HG02678 (cell line): Measurements from ENCODE around the gene CTCF.
A peak's percentile ranks its signal among the peaks of the same experiment; 100 is the strongest.
"Not testable (repeated sequence)": the region's sequence is repeated elsewhere in the genome, so short reads cannot be mapped to it uniquely, and the experiment has no call there.

Experiments used
- ATAC-seq: cut with Tn5 transposase; IDR thresholded peaks from one replicate; pipeline ENCODE4 v1.9.1; 2021; ENCODE audit warnings: mild to moderate bottlenecking, moderate library complexity; ENCODE audit not compliant: unreplicated experiment

CTCF gene

GRCh38 chr16:67533024-67533560 is 29.2 kb upstream of the CTCF start:
- no peak for ATAC-seq

DNA sequence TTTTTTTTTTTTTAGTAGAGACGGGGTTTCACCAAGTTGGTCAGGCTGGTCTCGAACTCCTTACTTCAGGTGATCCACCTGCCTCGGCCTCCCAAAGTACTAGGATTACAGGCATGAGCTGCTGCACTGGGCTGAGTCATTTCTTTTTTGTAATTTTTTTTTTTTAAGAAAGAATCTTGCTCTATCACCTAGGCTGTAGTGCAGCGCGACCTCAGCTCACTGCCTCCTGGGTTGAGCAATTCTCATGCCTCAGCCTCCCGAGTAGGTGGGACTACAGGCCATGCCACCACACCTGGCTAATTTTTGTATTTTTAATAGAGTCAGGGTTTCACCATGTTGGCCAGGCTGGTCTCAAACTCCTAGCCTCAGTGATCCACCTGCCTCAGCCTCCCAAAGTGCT is 28.3 kb upstream of the CTCF start:
- not testable (repeated sequence) for ATAC-seq

DNA sequence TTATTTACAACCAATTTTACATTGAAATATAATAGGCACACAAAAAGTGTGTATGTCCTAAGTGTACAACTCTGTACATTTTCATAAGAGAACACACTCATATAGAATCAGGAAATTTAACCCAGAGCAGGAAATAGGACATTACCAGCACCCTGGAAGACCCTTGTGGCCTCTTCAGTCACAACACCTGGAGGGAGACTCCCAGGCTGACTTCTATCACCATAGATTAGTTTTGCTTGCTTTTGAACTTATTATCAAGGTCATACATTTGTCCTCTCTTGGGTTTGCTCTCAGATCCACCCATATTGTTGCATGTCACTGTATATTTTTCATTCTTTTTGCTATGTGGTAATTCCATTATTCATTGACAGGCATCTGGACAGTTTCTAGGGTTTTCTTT is 27.9 kb upstream of the CTCF start:
- ATAC-seq, result no peak

DNA sequence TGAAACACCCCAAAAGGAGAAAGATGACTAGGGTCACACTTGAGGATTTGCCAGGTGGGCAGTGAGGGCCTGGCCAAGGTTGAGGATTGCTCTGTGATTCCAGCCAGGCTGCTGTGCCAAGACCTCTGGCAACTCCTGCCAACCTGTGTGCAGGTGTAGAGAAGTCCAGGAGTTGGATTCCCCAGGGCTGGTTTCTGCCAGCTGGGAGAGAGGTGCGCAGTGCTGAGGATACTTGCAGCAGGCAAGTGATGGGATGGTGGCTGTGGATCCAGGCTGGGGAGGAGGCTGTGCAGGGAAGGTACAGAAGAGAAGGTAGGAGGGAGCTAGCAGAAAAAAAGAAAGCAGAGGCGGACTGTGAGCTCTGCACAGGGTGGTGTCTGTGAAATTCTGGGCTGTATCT is 27.1 kb upstream of the CTCF start:
- no peak for ATAC-seq

DNA sequence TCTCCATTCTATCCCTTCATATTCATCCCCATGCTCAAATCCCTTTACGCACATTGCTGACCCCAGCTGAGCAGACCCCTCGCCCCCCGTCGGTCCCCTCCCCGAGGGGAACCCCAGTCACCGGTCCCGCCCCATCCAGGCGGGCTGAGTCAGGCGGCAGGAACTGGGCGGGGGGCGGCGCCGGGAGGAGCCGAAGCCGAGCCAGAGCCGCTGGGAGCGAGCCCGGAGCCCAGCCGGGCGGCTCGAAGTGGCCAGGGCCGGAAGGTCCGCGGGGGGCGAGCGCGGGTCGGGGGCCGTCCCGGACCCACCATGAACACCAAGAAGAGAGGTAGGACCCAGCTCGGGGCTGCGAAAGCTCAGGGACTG is 25.1 kb upstream of the CTCF start:
- peak; percentile 30 for ATAC-seq

GRCh38 chr16:67537636-67538591 is 24.4 kb upstream of the CTCF start:
- peak; percentile 33 for ATAC-seq

- no peak for ATAC-seq
These were observed 23.6 kb upstream of the CTCF start for GRCh38 chr16:67538666-67539101.

DNA sequence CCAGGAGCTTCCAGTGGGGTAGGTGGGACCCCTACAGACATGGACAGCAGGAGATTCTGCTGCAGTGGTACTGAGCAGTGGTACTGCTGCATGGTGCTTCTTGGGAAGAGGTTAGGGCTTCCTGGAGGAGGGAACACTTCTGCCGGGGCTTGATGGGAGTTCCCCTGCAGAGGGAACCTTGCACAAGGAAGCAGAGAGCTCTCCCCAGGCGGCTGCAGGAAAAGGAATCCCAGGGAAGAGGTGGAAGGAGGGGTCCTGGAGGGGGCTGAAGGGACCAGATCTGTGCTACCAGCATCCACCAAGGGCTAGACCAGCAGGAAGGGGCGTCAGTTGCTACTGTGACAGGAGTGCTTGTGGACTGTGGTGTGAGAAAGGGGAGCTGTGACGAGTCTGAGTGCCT is 23.1 kb upstream of the CTCF start:
- no peak for ATAC-seq

DNA sequence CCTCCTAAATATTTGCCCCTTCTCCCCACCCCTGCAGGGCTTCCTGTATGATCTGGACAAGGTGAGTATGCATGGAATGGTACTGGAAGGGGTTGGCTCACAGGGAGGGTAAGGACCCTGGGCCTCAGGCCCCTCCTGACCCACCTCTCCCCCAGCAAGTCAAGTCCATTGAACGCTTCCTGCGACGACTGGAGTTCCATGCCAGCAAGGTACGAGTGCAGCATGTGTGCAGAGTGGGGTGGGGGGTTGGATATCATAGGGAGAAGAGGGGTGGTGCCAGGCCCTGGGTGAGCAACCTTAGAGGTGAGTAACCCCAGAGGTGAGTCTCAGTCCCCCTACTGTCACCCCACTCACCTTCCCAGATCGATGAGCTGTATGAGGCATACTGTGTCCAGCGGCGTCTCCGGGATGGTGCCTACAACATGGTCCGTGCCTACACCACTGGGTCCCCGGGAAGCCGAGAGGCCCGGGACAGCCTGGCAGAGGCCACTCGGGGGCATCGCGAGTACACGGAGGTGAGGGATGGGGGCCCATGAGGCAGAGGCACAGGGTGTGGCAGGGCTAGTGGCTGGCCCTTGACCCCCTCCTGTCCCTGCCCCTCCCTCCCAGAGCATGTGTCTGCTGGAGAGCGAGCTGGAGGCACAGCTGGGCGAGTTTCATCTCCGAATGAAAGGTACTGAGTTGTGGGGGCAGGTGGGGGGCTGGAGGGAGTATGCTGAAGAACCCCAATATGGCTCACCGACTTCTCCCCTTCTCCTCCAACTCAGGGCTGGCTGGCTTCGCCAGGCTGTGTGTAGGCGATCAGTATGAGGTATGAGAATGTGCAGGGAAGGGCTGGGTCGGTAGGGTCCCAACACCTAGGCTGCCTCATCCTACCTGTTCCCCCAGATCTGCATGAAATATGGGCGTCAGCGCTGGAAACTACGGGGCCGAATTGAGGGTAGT is 22.4 kb upstream of the CTCF start:
- no peak for ATAC-seq

GRCh38 chr16:67540756-67541155 is 21.6 kb upstream of the CTCF start:
- ATAC-seq, result no peak

DNA sequence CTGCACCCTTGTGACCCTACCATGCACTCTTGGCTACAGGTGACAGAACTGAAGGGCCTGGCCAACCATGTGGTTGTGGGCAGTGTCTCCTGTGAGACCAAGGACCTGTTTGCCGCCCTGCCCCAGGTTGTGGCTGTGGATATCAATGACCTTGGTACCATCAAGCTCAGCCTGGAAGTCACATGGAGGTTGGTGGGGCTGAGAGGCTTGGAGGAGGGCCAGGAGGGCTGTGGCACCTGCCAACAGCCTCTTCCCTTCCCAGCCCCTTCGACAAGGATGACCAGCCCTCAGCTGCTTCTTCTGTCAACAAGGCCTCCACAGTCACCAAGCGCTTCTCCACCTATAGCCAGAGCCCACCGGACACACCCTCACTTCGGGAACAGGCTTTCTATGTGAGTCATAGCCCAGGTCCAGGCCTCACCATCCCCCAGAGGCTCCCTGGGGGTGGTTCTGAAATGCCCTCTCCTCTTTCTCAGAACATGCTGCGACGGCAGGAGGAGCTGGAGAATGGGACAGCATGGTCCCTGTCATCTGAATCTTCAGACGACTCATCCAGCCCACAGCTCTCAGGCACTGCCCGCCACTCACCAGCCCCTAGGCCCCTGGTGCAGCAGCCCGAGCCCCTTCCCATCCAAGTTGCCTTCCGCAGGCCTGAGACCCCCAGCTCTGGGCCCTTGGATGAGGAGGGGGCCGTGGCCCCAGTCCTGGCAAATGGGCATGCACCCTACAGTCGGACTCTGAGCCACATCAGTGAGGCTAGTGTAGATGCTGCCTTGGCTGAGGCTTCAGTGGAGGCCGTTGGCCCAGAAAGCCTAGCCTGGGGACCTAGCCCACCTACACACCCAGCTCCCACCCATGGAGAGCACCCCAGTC is 20.7 kb upstream of the CTCF start:
- no peak for ATAC-seq

- ATAC-seq, result no peak
These were observed 19.9 kb upstream of the CTCF start for GRCh38 chr16:67542464-67542863.

DNA sequence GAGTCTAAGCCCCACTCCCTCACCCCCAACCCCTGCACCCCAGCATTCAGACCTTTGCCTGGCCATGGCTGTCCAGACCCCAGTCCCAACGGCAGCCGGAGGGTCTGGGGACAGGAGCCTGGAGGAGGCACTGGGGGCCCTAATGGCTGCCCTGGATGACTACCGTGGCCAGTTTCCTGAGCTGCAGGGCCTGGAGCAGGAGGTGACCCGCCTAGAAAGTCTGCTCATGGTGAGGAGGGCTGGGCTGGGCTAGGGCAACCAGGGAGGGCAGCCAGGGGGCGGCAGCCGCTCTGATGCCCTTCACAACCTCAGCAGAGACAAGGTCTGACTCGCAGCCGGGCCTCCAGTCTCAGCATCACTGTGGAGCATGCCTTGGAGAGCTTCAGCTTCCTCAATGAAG is 19.3 kb upstream of the CTCF start:
- no peak for ATAC-seq

GRCh38 chr16:67543582-67543981 is 18.7 kb upstream of the CTCF start:
- ATAC-seq, result no peak

GRCh38 chr16:67544329-67544841 is 17.9 kb upstream of the CTCF start:
- ATAC-seq, result no peak

- no peak for ATAC-seq
These were observed 17.3 kb upstream of the CTCF start for GRCh38 chr16:67544844-67545664.

DNA sequence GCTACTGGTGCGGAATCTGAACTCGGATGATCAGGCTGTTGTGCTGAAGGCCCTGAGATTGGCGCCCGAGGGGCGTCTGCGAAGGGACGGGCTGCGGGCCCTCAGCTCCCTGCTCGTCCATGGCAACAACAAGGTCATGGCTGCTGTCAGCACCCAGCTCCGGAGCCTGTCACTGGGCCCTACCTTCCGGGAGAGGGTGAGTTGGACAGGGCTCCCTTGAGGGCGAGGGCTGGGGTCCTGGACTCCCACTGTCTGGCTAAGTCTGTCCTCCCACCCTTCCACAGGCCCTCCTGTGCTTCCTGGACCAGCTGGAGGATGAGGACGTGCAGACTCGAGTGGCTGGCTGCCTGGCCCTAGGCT is 16.7 kb upstream of the CTCF start:
- no peak for ATAC-seq

GRCh38 chr16:67546091-67546501 is 16.2 kb upstream of the CTCF start:
- no peak for ATAC-seq

GRCh38 chr16:67546761-67547422 is 15.4 kb upstream of the CTCF start:
- ATAC-seq, result peak; percentile 37
